ENCODE results near the gene SYNGR1. TPM values are rescaled to one million over a fixed set of nuclear protein-coding genes. Genes with fewer than 3 reads are reported as not detected.

The SYNGR1 gene
- polyA plus RNA-seq, 3 donors, result 18.0 to 54.9 (median 39.6) TPM

GRCh38 chr22:39365492-39365780 lies 15.6 kb downstream of the SYNGR1 start:
- peaks cover 52% of the 10 kb centered on the region for H3K4me1 Mint-ChIP-seq
- TF ChIP-seq, protein P1, sequence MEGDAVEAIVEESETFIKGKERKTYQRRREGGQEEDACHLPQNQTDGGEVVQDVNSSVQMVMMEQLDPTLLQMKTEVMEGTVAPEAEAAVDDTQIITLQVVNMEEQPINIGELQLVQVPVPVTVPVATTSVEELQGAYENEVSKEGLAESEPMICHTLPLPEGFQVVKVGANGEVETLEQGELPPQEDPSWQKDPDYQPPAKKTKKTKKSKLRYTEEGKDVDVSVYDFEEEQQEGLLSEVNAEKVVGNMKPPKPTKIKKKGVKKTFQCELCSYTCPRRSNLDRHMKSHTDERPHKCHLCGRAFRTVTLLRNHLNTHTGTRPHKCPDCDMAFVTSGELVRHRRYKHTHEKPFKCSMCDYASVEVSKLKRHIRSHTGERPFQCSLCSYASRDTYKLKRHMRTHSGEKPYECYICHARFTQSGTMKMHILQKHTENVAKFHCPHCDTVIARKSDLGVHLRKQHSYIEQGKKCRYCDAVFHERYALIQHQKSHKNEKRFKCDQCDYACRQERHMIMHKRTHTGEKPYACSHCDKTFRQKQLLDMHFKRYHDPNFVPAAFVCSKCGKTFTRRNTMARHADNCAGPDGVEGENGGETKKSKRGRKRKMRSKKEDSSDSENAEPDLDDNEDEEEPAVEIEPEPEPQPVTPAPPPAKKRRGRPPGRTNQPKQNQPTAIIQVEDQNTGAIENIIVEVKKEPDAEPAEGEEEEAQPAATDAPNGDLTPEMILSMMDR (IDR thresholded peaks at IDR 0.05), result no peak
- H3K4me3 Mint-ChIP-seq, result no peak overlapping the region
- Histone ChIP-seq H3K36me3 (replicated peaks in 1 of 2; ENCODE audit: control insufficient read depth in 1 of 2, insufficient read depth in 2 of 2, low read length in 2 of 2) (no peaks in the 10 kb centered on the region), H3K27ac (ENCODE audit: low read depth in 1 of 2, low read length in 2 of 2) (no peak overlapping the region), H3K4me3 (replicated peaks in 1 of 3; ENCODE audit: low read depth in 2 of 3, low read length in 3 of 3) (no peak overlapping the region), H3K4me1 (ENCODE audit: control insufficient read depth in 1 of 2, insufficient read depth in 2 of 2, low read length in 2 of 2) (peaks cover 22 to 23% of the 10 kb centered on the region in 2 donors), H3K79me2 (ENCODE audit: insufficient read depth, low read length) (peaks cover 22% of the 10 kb centered on the region), H3K4me2 (replicated peaks; ENCODE audit: extremely low read depth, low read length, poor library complexity, severe bottlenecking) (no peak overlapping the region), H4K20me1 (ENCODE audit: insufficient read depth, low read length) (no peaks in the 10 kb centered on the region), H3K27me3 (ENCODE audit: control insufficient read depth in 2 of 2, insufficient read depth in 2 of 2, low read length in 2 of 2) (no peaks in the 10 kb centered on the region), H3K9me3 (replicated peaks in 1 of 2; ENCODE audit: control insufficient read depth in 1 of 2, insufficient read depth in 1 of 2, low read length in 2 of 2) (no peaks in the 10 kb centered on the region), H3K9ac (ENCODE audit: insufficient read depth, low read length, poor library complexity, severe bottlenecking) (no peak overlapping the region), H2AFZ (ENCODE audit: insufficient read depth, low read depth, low read length, poor library complexity, severe bottlenecking) (no peak overlapping the region)
- peak overlapping the region in 1 of 7 donors; percentile 49 for H3K27ac Mint-ChIP-seq
- H3K27me3 Mint-ChIP-seq (ENCODE audit: low read depth in 3 of 3), result peaks cover 0 to 3% (median 0%) of the 10 kb centered on the region in 3 donors
- H3K36me3 Mint-ChIP-seq, result peaks cover 9 to 12% of the 10 kb centered on the region in 2 donors
- intact Hi-C loops (cut with micrococcal nuclease), result no loop called here
- no peaks in the 10 kb centered on the region for H3K9me3 Mint-ChIP-seq
- DNase-seq, result no peak
- no CpG with 5 or more reads among the region's 3 CpGs for WGBS (ENCODE audit: insufficient coverage)

DNA sequence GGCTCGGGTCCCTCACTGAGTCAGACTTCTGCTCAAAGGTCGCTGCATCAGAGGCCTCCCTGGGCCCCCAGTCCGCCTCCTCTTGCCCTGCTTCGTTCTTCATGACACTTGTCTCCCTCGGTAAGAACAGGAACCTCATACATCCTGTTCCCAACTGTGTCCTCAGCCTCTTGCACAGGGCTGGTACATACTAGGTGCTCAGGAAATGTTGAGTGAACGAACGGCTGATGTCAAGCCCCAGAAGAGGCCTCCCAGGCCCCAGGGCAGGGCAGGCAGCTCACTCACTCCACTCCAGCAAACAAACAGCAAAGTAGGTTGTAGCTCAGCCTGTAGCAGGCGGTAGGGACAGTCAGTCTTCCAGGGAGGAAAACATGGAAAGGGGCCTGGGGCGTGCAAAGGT lies 17.2 kb downstream of the SYNGR1 start:
- intact Hi-C loops (cut with micrococcal nuclease), result no loop called here

More for the DNA sequence above, 17.2 kb downstream of the SYNGR1 start:
- Histone ChIP-seq H3K27ac (ENCODE audit: low read depth in 1 of 2, low read length in 2 of 2) (no peak overlapping the region), H3K9ac (ENCODE audit: insufficient read depth, low read length, poor library complexity, severe bottlenecking) (peak overlapping the region; percentile 1), H3K4me1 (ENCODE audit: control insufficient read depth in 1 of 2, insufficient read depth in 2 of 2, low read length in 2 of 2) (peaks cover 22 to 23% of the 10 kb centered on the region in 2 donors), H2AFZ (ENCODE audit: insufficient read depth, low read depth, low read length, poor library complexity, severe bottlenecking) (peak overlapping the region; percentile 13), H3K9me3 (replicated peaks in 1 of 2; ENCODE audit: control insufficient read depth in 1 of 2, insufficient read depth in 1 of 2, low read length in 2 of 2) (peaks cover 6 to 8% of the 10 kb centered on the region in 2 donors), H3K4me2 (replicated peaks; ENCODE audit: extremely low read depth, low read length, poor library complexity, severe bottlenecking) (peak overlapping the region; percentile 5), H3K79me2 (ENCODE audit: insufficient read depth, low read length) (peaks cover 22% of the 10 kb centered on the region), H4K20me1 (ENCODE audit: insufficient read depth, low read length) (no peaks in the 10 kb centered on the region), H3K36me3 (replicated peaks in 1 of 2; ENCODE audit: control insufficient read depth in 1 of 2, insufficient read depth in 2 of 2, low read length in 2 of 2) (no peaks in the 10 kb centered on the region), H3K4me3 (replicated peaks in 1 of 3; ENCODE audit: low read depth in 2 of 3, low read length in 3 of 3) (no peak overlapping the region), H3K27me3 (ENCODE audit: control insufficient read depth in 2 of 2, insufficient read depth in 2 of 2, low read length in 2 of 2) (no peaks in the 10 kb centered on the region)
- H3K36me3 Mint-ChIP-seq, result peaks cover 9 to 12% of the 10 kb centered on the region in 2 donors
- peak overlapping the region in 4 of 7 donors; percentile 1 to 56 (median 34) for H3K27ac Mint-ChIP-seq
- TF ChIP-seq, protein P1 (IDR thresholded peaks at IDR 0.05), result no peak
- peaks cover 52% of the 10 kb centered on the region for H3K4me1 Mint-ChIP-seq
- peak overlapping the region in 1 of 2 donors; percentile 29 for H3K4me3 Mint-ChIP-seq
- H3K27me3 Mint-ChIP-seq (ENCODE audit: low read depth in 3 of 3), result peaks cover 0 to 2% (median 0%) of the 10 kb centered on the region in 3 donors
- peaks cover 0 to 8% (median 3%) of the 10 kb centered on the region in 7 donors for H3K9me3 Mint-ChIP-seq
- DNase-seq, result no peak
- 7% methylated on average over 4 of the region's 9 CpGs for WGBS (ENCODE audit: insufficient coverage)

All from CD14-positive monocyte (primary cell).